WTC11 (cell line): ENCODE results near the gene CUL4A.

ENCODE experiments used
- AFF4 ChIP-seq: sonication (generic); formaldehyde crosslinking; IDR thresholded peaks from 2 replicates; pipeline ENCODE4 v1.8.1; 2023; ENCODE audit warnings: mild to moderate bottlenecking, missing genetic modification reagents, borderline replicate concordance
- CBFB ChIP-seq: sonication (generic); formaldehyde crosslinking; IDR thresholded peaks from 2 replicates; pipeline ENCODE4 v1.8.1; 2022; ENCODE audit warnings: mild to moderate bottlenecking, low read depth, missing genetic modification reagents
- CREB1 ChIP-seq: sonication (generic); formaldehyde crosslinking; IDR thresholded peaks from 2 replicates; pipeline ENCODE4 v1.8.0; 2023; ENCODE audit warnings: mild to moderate bottlenecking, missing genetic modification reagents
- CTCF ChIP-seq: fragments of 200-600 bp; IDR thresholded peaks from 2 replicates; pipeline ENCODE4 v1.8.0; 2022; ENCODE audit warnings: antibody characterized with exemption
- EMX1 ChIP-seq: fragments of 250-450 bp; sonication (Bioruptor Pico); IDR thresholded peaks from 2 replicates; pipeline ENCODE4 v1.8.0; 2021; ENCODE audit warnings: mild to moderate bottlenecking
- ESRRA ChIP-seq: sonication (generic); formaldehyde crosslinking; IDR thresholded peaks from 2 replicates; pipeline ENCODE4 v1.8.1; 2022; ENCODE audit warnings: mild to moderate bottlenecking, missing genetic modification reagents, borderline replicate concordance
- MAX ChIP-seq: sonication (generic); formaldehyde crosslinking; IDR thresholded peaks from 2 replicates; pipeline ENCODE4 v1.8.0; 2022; ENCODE audit warnings: mild to moderate bottlenecking, missing genetic modification reagents
- PRDM15 ChIP-seq: sonication (generic); formaldehyde crosslinking; IDR thresholded peaks from 2 replicates; pipeline ENCODE4 v1.8.0; 2022; ENCODE audit warnings: missing genetic modification reagents
- PREB ChIP-seq: sonication (generic); formaldehyde crosslinking; IDR thresholded peaks from 2 replicates; pipeline ENCODE4 v1.8.1; 2022; ENCODE audit warnings: mild to moderate bottlenecking, missing genetic modification reagents, moderate library complexity, borderline replicate concordance
- SMAD3 ChIP-seq: sonication (generic); formaldehyde crosslinking; IDR thresholded peaks from 2 replicates; pipeline ENCODE4 v1.8.0; 2022; ENCODE audit warnings: missing genetic modification reagents, mild to moderate bottlenecking, borderline replicate concordance
- USF2 ChIP-seq: sonication (generic); formaldehyde crosslinking; IDR thresholded peaks from 2 replicates; pipeline ENCODE4 v1.8.1; 2023; ENCODE audit warnings: mild to moderate bottlenecking, missing genetic modification reagents, moderate library complexity
- ZNF232 ChIP-seq: sonication (generic); formaldehyde crosslinking; IDR thresholded peaks from 2 replicates; pipeline ENCODE4 v1.8.0; 2022; ENCODE audit warnings: mild to moderate bottlenecking, missing genetic modification reagents

- no peak for TF ChIP-seq CBFB (CRISPR knock-in tag)
- TF ChIP-seq CTCF, result no peak
- no peak for TF ChIP-seq ESRRA (CRISPR knock-in tag)
- TF ChIP-seq SMAD3, result no peak
- TF ChIP-seq EMX1 (CRISPR knock-in tag), result no peak
- no peak for TF ChIP-seq MAX (CRISPR knock-in tag)
- TF ChIP-seq PRDM15 (CRISPR knock-in tag), result no peak
- no peak for TF ChIP-seq AFF4
- no peak for TF ChIP-seq CREB1
- TF ChIP-seq USF2, result no peak
- no peak for TF ChIP-seq ZNF232 (CRISPR knock-in tag)
- no peak for TF ChIP-seq PREB (CRISPR knock-in tag)
These were observed 9.2 kb downstream of the CUL4A start for GRCh38 chr13:113218586-113218985.
